Sciatic nerve (tissue), 2 donors: Measurements from ENCODE around the gene TP53BP1. TPM values are rescaled to one million over a fixed set of nuclear protein-coding genes. Genes with fewer than 3 reads are reported as not detected.
A peak's percentile ranks its signal among the peaks of the same experiment; 100 is the strongest.

Experiments used
- ATAC-seq: fragments of 200-7000 bp; cut with Tn5 transposase; one replicate; pipeline ENCODE4 v1.9.1; 2020; ENCODE audit warnings: mild to moderate bottlenecking, moderate library complexity
- DNase-seq: peaks from one replicate; pipeline ENCODE4 v3.0.0-alpha.2; 2020; ENCODE audit warnings: low spot score
- intact Hi-C: fragments of 100-400 bp; cut with DNase I; formaldehyde crosslinking; loops from one replicate; pipeline ENCODE4 v1.14.2; 2022
- total RNA-seq: library from RNA; stranded (reverse); fragmentation: NEBNext Ultra II Directional; extraction: Animal tissue kit (Norgen Biotek cat#: 25700); gene quantifications from one replicate; pipeline ENCODE4 v1.2.1, GENCODE V29; 2021
- donor health status: DM: no; HTN: no; CAD: no.
- donor health status: DM: no; HTN: no; CAD: no.

The TP53BP1 gene
- total RNA-seq, 1 donor from 2014 or later = 60.6 TPM

- no peak for ATAC-seq
- intact Hi-C loops = no loop called here
- DNase-seq = no peak
Observed at GRCh38 chr15:43499635-43500034, 6.7 kb upstream of the TP53BP1 start.

- intact Hi-C loops = no loop called here
- DNase-seq (no peak), ATAC-seq (no peak)
Observed at GRCh38 chr15:43498990-43499389, 6.0 kb upstream of the TP53BP1 start.

GRCh38 chr15:43493703-43494472, 932 bp upstream of the TP53BP1 start:
- no peak for ATAC-seq
- intact Hi-C loops = no loop called here
- no peak for DNase-seq

- intact Hi-C loops = no loop called here
- no peak for ATAC-seq
- DNase-seq = no peak
Observed at GRCh38 chr15:43492266-43492665, 690 bp downstream of the TP53BP1 start.

- ATAC-seq = no peak
- intact Hi-C loops = no loop called here
- no peak for DNase-seq
Observed at GRCh38 chr15:43489191-43489590, 3.8 kb downstream of the TP53BP1 start.

- ATAC-seq = no peak
- DNase-seq = no peak
- intact Hi-C loops = no loop called here
Observed at GRCh38 chr15:43488790-43489189, 4.2 kb downstream of the TP53BP1 start.

- DNase-seq (no peak), ATAC-seq (no peak)
- intact Hi-C loops = no loop called here
Observed at GRCh38 chr15:43487271-43487895, 5.6 kb downstream of the TP53BP1 start.

- ATAC-seq = no peak
- DNase-seq = no peak
- intact Hi-C loops = no loop called here
Observed at GRCh38 chr15:43484455-43484854, 8.5 kb downstream of the TP53BP1 start.

- no peak for DNase-seq
- no peak for ATAC-seq
- intact Hi-C loops = no loop called here
Observed at GRCh38 chr15:43483297-43484128, 9.4 kb downstream of the TP53BP1 start.

- DNase-seq (no peak), ATAC-seq (no peak)
- intact Hi-C loops = no loop called here
Observed at GRCh38 chr15:43473885-43474284, 19.1 kb downstream of the TP53BP1 start.

GRCh38 chr15:43471975-43472374, 21.0 kb downstream of the TP53BP1 start:
- DNase-seq (no peak), ATAC-seq (no peak)
- intact Hi-C loops = no loop called here

- intact Hi-C loops = no loop called here
- DNase-seq (no peak), ATAC-seq (no peak)
Observed at GRCh38 chr15:43469867-43470266, 23.1 kb downstream of the TP53BP1 start.

GRCh38 chr15:43465100-43465499, 27.9 kb downstream of the TP53BP1 start:
- intact Hi-C loops = no loop called here
- no peak for ATAC-seq
- no peak for DNase-seq

GRCh38 chr15:43463998-43464397, 29.0 kb downstream of the TP53BP1 start:
- intact Hi-C loops = no loop called here
- ATAC-seq (no peak), DNase-seq (no peak)

GRCh38 chr15:43463507-43463906, 29.4 kb downstream of the TP53BP1 start:
- no peak for DNase-seq
- ATAC-seq = peak; percentile 50
- intact Hi-C loops = no loop called here

GRCh38 chr15:43449981-43450380, 43.0 kb downstream of the TP53BP1 start:
- intact Hi-C loops = no loop called here
- DNase-seq (no peak), ATAC-seq (no peak)

GRCh38 chr15:43446344-43446743, 46.6 kb downstream of the TP53BP1 start:
- no peak for ATAC-seq
- no peak for DNase-seq
- intact Hi-C loops = no loop called here

GRCh38 chr15:43441316-43441715, 51.6 kb downstream of the TP53BP1 start:
- intact Hi-C loops = no loop called here
- ATAC-seq = no peak
- no peak for DNase-seq

GRCh38 chr15:43440721-43441281, 52.2 kb downstream of the TP53BP1 start:
- ATAC-seq (peak; percentile 98), DNase-seq (no peak)
- intact Hi-C loops = no loop called here

- ATAC-seq (no peak), DNase-seq (no peak)
- intact Hi-C loops = no loop called here
Observed at GRCh38 chr15:43439268-43439667, 53.7 kb downstream of the TP53BP1 start.
